Immature natural killer cell (primary cell): ENCODE measurements around the gene MIEF2. TPM values are rescaled to one million over a fixed set of nuclear protein-coding genes. Genes with fewer than 3 reads are reported as not detected.

ENCODE experiments used
- DNase-seq, 3 donors: peaks; one replicate each; pipeline ENCODE4 v3.0.0; 2022; ENCODE audit warnings: mixed read lengths in 1 of 3
- H3K27ac Mint-ChIP-seq, 6 donors: one replicate each; pipeline ENCODE4 v1.8.0; 2020; ENCODE audit warnings: mixed read lengths in 6 of 6, mild to moderate bottlenecking in 5 of 6, inconsistent platforms in 4 of 6, moderate library complexity in 3 of 6
- H3K27me3 Mint-ChIP-seq, 3 donors: one replicate each; pipeline ENCODE4 v1.8.0; 2020 to 2021; ENCODE audit warnings: low read depth in 3 of 3, mild to moderate bottlenecking in 3 of 3, mixed read lengths in 3 of 3, moderate library complexity in 3 of 3, inconsistent platforms in 1 of 3
- H3K36me3 Mint-ChIP-seq, 3 donors: one replicate each; pipeline ENCODE4 v1.8.0; 2020; ENCODE audit warnings: mixed read lengths in 3 of 3, inconsistent platforms in 2 of 3, mild to moderate bottlenecking in 2 of 3
- H3K4me1 Mint-ChIP-seq, 2 donors: one replicate each; pipeline ENCODE4 v1.8.0; 2020; ENCODE audit warnings: inconsistent platforms in 2 of 2, mild to moderate bottlenecking in 2 of 2, mixed read lengths in 2 of 2, moderate library complexity in 1 of 2
- H3K4me3 Mint-ChIP-seq, 5 donors: one replicate each; pipeline ENCODE4 v1.8.0; 2020; ENCODE audit warnings: mild to moderate bottlenecking in 5 of 5, mixed read lengths in 5 of 5, inconsistent platforms in 3 of 5, moderate library complexity in 3 of 5
- H3K9me3 Mint-ChIP-seq, 6 donors: one replicate each; pipeline ENCODE4 v1.8.0; 2020; ENCODE audit warnings: mild to moderate bottlenecking in 6 of 6, mixed read lengths in 6 of 6, inconsistent platforms in 4 of 6, moderate library complexity in 3 of 6
- polyA plus RNA-seq, 3 donors: library from polyadenylated mRNA; unstranded; fragments of 300-500 nt; fragmentation: Illumina TruSeq; gene quantifications; one replicate each; pipeline ENCODE4 v1.2.3, GENCODE V29; 2021

Gene MIEF2
- polyA plus RNA-seq, 3 donors from 2014 or later: 14.9 to 20.1 (median 17.4) TPM

GRCh38 chr17:18229254-18229653 lies 31.2 kb upstream of the MIEF2 start:
- H3K27ac Mint-ChIP-seq: no peak overlapping the region
- H3K27me3 Mint-ChIP-seq: no peaks in the 10 kb centered on the region
- H3K9me3 Mint-ChIP-seq: no peaks in the 10 kb centered on the region
- no peak overlapping the region for H3K4me3 Mint-ChIP-seq
- peaks cover 27 to 30% of the 10 kb centered on the region in 2 donors for H3K4me1 Mint-ChIP-seq
- H3K36me3 Mint-ChIP-seq: no peaks in the 10 kb centered on the region
- no peak for DNase-seq

DNA sequence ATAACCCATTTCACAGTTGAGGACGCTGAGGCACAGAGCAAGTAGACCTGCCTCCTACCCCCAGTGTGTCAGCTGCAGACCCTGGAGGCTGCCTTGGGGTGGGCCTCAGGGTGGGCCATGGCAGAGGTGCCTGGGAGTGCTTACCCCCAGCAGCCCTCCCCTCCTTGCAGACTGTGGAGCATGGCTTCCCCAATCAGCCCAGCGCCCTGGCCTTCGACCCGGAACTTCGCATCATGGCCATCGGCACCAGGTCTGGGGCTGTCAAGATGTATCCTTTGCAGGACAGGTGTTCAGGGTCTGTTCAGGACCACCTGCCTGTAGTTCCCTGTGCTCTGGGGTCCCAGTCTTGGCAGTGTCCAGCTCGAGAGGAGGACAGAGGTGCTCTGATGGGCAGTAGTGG lies 30.7 kb upstream of the MIEF2 start:
- no peak overlapping the region for H3K4me3 Mint-ChIP-seq
- no peaks in the 10 kb centered on the region for H3K27me3 Mint-ChIP-seq
- peaks cover 27 to 30% of the 10 kb centered on the region in 2 donors for H3K4me1 Mint-ChIP-seq
- no peaks in the 10 kb centered on the region for H3K9me3 Mint-ChIP-seq
- no peak for DNase-seq
- H3K27ac Mint-ChIP-seq: no peak overlapping the region
- H3K36me3 Mint-ChIP-seq: no peaks in the 10 kb centered on the region

DNA sequence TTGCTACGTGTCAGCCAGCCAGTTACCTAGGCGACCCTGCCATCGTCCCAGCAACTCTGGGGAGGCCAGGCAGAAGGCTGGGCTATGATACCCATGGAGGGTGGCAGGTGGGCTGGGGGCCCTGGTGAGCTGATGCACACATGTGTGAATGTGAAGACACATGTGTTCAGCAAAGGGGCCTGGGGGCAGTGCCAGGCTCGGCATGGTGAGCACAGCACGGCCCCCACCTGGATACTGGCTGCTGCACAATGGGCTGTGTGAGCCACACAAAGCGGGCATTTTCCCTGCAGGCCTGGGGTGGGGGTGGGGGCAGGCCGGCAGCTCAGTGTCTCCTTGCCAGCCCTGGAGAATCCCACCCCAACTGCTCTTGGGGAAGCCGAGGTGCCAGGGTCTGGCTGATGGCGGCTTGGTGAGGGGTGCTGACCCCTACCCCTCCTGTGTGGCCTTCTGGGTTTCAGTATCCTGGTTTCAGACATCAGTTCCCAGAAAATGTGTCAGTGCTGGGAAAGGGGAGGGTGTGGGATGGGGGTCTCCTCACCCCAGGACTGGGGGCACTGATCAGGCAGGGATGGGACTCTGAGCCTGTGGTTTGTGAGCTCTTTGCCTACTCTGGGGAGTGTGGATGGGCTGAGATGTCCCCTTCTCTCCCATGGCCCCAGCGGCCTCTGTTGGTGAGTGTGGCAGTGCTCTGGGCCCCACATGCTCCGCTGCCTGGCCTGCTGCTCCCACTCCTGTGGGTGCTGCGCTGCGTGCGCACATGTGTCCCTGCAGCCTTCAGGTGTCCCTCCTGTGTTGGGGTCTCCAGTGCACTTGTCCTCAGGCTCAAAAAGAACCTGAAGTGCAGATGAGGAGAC lies 29.9 kb upstream of the MIEF2 start:
- peaks cover 26 to 27% of the 10 kb centered on the region in 2 donors for H3K4me1 Mint-ChIP-seq
- H3K4me3 Mint-ChIP-seq: no peak overlapping the region
- H3K27ac Mint-ChIP-seq: no peak overlapping the region
- no peak for DNase-seq
- H3K27me3 Mint-ChIP-seq: no peaks in the 10 kb centered on the region
- no peaks in the 10 kb centered on the region for H3K9me3 Mint-ChIP-seq
- no peaks in the 10 kb centered on the region for H3K36me3 Mint-ChIP-seq

DNA sequence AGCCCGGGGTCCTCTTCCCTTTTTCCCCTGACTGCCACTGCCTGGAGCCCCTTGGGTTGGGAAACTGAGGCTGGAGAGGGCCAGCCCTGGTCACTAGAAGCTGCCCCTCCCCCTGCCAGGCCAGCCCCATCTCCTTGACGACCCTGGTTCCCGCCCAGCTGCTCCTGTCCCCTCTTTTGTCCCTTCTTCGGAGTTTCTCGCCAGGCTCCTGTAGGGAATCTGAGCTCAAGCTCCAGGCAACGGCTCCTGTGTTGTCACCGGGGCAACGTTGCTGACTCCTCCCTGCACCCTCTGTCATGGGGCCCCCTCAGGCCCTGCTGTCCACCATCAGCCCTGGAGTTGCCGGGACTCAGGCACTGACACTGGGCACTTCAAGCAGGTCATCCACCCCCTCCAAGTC lies 29.3 kb upstream of the MIEF2 start:
- Mint-ChIP-seq H3K9me3 (no peaks in the 10 kb centered on the region), H3K36me3 (no peaks in the 10 kb centered on the region), H3K27me3 (no peaks in the 10 kb centered on the region), H3K4me3 (no peak overlapping the region), H3K27ac (no peak overlapping the region), H3K4me1 (peaks cover 22% of the 10 kb centered on the region in 2 donors)
- DNase-seq: no peak

- Mint-ChIP-seq H3K9me3 (no peaks in the 10 kb centered on the region), H3K36me3 (peaks cover 0 to 5% (median 0%) of the 10 kb centered on the region in 3 donors), H3K4me3 (no peak overlapping the region), H3K27me3 (peaks cover 0 to 2% (median 0%) of the 10 kb centered on the region in 3 donors), H3K4me1 (peaks cover 0 to 1% of the 10 kb centered on the region in 2 donors), H3K27ac (no peak overlapping the region)
- no peak for DNase-seq
Measured at GRCh38 chr17:18233803-18234518, 26.5 kb upstream of the MIEF2 start.

- Mint-ChIP-seq H3K27ac (no peak overlapping the region), H3K4me3 (no peak overlapping the region), H3K36me3 (peaks cover 0 to 5% (median 0%) of the 10 kb centered on the region in 3 donors), H3K4me1 (peaks cover 0 to under 1% of the 10 kb centered on the region in 2 donors), H3K27me3 (peaks cover 0 to 2% (median 0%) of the 10 kb centered on the region in 3 donors), H3K9me3 (no peaks in the 10 kb centered on the region)
- DNase-seq: no peak
Measured at GRCh38 chr17:18234853-18235380, 25.5 kb upstream of the MIEF2 start.

DNA sequence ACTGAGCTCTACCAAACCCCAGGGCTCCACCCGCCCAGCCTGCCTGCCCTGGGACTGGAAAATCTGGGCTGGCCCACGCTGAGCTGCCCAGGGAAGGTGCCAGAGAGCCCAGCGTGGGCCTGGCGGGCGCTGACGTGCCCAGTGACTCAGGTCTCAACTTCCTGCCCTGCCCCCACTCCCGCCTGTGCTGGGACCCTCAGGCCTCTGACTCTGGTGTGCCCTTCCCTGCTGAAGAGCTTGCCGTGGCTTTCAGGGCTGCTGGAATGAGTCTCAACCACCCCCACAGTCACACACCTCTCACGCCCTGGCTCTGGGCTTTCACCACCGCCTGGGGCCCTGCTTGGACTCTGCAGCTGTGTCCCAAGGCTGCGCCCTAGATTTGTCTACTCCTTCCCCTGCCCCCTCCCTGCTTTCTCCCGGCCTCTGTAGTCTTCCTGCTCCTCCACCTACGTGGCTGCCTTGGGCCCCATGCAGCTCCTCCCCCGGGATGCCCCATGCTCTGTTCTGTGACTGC lies 24.7 kb upstream of the MIEF2 start:
- H3K9me3 Mint-ChIP-seq: no peaks in the 10 kb centered on the region
- DNase-seq: no peak
- peaks cover 0 to 5% (median 0%) of the 10 kb centered on the region in 3 donors for H3K36me3 Mint-ChIP-seq
- peaks cover 0 to 2% (median 0%) of the 10 kb centered on the region in 3 donors for H3K27me3 Mint-ChIP-seq
- no peak overlapping the region for H3K4me3 Mint-ChIP-seq
- no peak overlapping the region for H3K27ac Mint-ChIP-seq
- no peaks in the 10 kb centered on the region for H3K4me1 Mint-ChIP-seq

- H3K4me3 Mint-ChIP-seq: no peak overlapping the region
Measured at GRCh38 chr17:18236494-18236893, 24.0 kb upstream of the MIEF2 start.

GRCh38 chr17:18237461-18237860 lies 23.0 kb upstream of the MIEF2 start:
- peaks cover 0 to 5% (median 0%) of the 10 kb centered on the region in 3 donors for H3K36me3 Mint-ChIP-seq
- H3K4me3 Mint-ChIP-seq: no peak overlapping the region
- H3K27me3 Mint-ChIP-seq: peaks cover 0 to 2% (median 0%) of the 10 kb centered on the region in 3 donors
- H3K27ac Mint-ChIP-seq: no peak overlapping the region
- no peaks in the 10 kb centered on the region for H3K9me3 Mint-ChIP-seq
- no peak for DNase-seq
- no peaks in the 10 kb centered on the region for H3K4me1 Mint-ChIP-seq

More at GRCh38 chr17:18236494-18236893, 24.0 kb upstream of the MIEF2 start:
- no peak overlapping the region for H3K27ac Mint-ChIP-seq
- no peak for DNase-seq
- no peaks in the 10 kb centered on the region for H3K9me3 Mint-ChIP-seq
- peaks cover 0 to 5% (median 0%) of the 10 kb centered on the region in 3 donors for H3K36me3 Mint-ChIP-seq
- no peaks in the 10 kb centered on the region for H3K4me1 Mint-ChIP-seq
- peaks cover 0 to 2% (median 0%) of the 10 kb centered on the region in 3 donors for H3K27me3 Mint-ChIP-seq

GRCh38 chr17:18238299-18238698 lies 22.2 kb upstream of the MIEF2 start:
- peaks cover 0 to 2% (median 0%) of the 10 kb centered on the region in 3 donors for H3K27me3 Mint-ChIP-seq
- H3K4me1 Mint-ChIP-seq: no peaks in the 10 kb centered on the region
- H3K36me3 Mint-ChIP-seq: peaks cover 0 to 5% (median 0%) of the 10 kb centered on the region in 3 donors
- no peak overlapping the region for H3K4me3 Mint-ChIP-seq
- H3K9me3 Mint-ChIP-seq: no peaks in the 10 kb centered on the region
- no peak overlapping the region for H3K27ac Mint-ChIP-seq
- no peak for DNase-seq

DNA sequence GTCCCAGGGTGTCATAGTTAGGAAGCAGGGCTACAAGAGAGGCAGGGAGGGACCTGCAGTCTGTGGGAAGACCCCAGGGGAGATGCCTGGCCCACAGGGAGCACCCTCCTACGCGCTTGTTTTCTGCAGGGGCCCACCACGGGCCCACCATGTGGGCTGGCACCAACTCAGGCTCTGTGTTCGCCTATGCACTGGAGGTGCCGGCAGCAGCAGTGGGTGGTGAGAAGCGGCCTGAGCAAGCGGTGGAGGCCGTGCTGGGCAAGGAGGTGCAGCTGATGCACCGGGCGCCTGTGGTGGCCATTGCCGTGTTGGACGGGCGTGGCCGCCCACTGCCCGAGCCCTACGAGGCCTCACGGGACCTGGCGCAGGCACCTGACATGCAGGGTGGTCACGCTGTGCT lies 20.0 kb upstream of the MIEF2 start:
- Mint-ChIP-seq H3K9me3 (no peaks in the 10 kb centered on the region), H3K27me3 (peaks cover 0 to 2% (median under 1%) of the 10 kb centered on the region in 3 donors), H3K27ac (peak overlapping the region in 1 of 6 donors; percentile 18), H3K4me3 (no peak overlapping the region), H3K36me3 (peaks cover 0 to 5% (median 0%) of the 10 kb centered on the region in 3 donors), H3K4me1 (no peaks in the 10 kb centered on the region)
- no peak for DNase-seq

- Mint-ChIP-seq H3K4me3 (no peak overlapping the region), H3K27ac (no peak overlapping the region), H3K9me3 (no peaks in the 10 kb centered on the region), H3K27me3 (peaks cover 0 to 5% (median 1%) of the 10 kb centered on the region in 3 donors), H3K36me3 (peaks cover 0 to 7% (median 0%) of the 10 kb centered on the region in 3 donors), H3K4me1 (no peaks in the 10 kb centered on the region)
- no peak for DNase-seq
Measured at GRCh38 chr17:18241229-18241871, 19.1 kb upstream of the MIEF2 start.

DNA sequence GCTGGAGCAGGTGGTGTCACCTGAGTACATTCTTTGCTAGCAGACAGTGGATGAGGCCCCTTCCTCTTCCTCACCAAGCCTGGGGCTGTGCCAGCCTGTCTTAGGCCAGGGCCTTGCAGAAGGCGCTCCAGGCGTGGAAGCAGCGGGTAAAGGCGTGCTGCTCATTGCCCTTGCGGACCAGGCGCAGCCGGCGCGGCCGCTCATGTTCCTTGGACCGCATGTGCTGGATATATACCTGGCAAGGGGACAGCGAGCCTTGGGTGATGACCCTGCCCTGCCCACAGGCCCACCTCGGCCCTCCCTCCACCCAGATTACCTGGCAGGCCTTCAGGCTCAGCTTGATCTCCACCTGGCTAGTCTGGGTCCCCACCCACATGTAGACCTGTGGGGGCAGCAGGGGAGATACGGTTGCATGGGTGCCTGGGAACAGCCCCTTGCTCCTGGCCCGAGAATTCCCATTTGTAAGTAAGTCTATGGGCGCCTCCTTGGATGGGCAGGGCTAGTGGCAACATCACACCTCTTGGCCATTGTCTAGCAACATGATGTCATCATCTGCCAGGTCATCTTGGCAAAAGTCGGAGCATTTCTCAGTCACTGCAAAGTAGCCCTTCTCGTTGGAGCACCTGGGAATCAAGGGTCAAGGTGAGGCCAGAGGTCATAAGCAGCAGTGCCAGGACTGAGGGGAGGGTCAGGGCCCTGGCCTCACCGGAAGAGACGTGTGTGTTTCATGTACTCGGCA lies 15.3 kb upstream of the MIEF2 start:
- no peak for DNase-seq
- H3K9me3 Mint-ChIP-seq: no peaks in the 10 kb centered on the region
- H3K4me1 Mint-ChIP-seq: peaks cover 2 to 7% of the 10 kb centered on the region in 2 donors
- peaks cover 1 to 4% (median 4%) of the 10 kb centered on the region in 3 donors for H3K27me3 Mint-ChIP-seq
- peaks cover 3 to 10% (median 3%) of the 10 kb centered on the region in 3 donors for H3K36me3 Mint-ChIP-seq
- no peak overlapping the region for H3K4me3 Mint-ChIP-seq
- H3K27ac Mint-ChIP-seq: no peak overlapping the region
